Neural progenitor cell (in vitro differentiated cells): ENCODE results near the gene OR13J1.

Experiments
- EZH2 ChIP-seq: fragments of 200-600 bp; sonication (generic); IDR thresholded peaks from 2 replicates; pipeline ENCODE4 v1.6.1; 2017; ENCODE audit warnings: antibody characterized with exemption, mild to moderate bottlenecking, moderate library complexity
- TF ChIP-seq, protein P1 (sequence below): fragments of 200-600 bp; sonication (generic); IDR thresholded peaks from 2 replicates; pipeline ENCODE4 v1.5.1; 2017; ENCODE audit warnings: antibody characterized with exemption, mild to moderate bottlenecking

GRCh38 chr9:35859990-35860339 is 10.2 kb downstream of the OR13J1 start:
- TF ChIP-seq, protein P1, sequence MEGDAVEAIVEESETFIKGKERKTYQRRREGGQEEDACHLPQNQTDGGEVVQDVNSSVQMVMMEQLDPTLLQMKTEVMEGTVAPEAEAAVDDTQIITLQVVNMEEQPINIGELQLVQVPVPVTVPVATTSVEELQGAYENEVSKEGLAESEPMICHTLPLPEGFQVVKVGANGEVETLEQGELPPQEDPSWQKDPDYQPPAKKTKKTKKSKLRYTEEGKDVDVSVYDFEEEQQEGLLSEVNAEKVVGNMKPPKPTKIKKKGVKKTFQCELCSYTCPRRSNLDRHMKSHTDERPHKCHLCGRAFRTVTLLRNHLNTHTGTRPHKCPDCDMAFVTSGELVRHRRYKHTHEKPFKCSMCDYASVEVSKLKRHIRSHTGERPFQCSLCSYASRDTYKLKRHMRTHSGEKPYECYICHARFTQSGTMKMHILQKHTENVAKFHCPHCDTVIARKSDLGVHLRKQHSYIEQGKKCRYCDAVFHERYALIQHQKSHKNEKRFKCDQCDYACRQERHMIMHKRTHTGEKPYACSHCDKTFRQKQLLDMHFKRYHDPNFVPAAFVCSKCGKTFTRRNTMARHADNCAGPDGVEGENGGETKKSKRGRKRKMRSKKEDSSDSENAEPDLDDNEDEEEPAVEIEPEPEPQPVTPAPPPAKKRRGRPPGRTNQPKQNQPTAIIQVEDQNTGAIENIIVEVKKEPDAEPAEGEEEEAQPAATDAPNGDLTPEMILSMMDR = no peak
- TF ChIP-seq EZH2 = no peak
